Natural killer cell treated with Interleukin-12 subunit alpha and Interleukin-12 subunit beta and Interleukin-15 and Interleukin-18, amount 100 ng/mL, for 72 hours (primary cell): Measurements from ENCODE around the gene SPATS2. TPM values are rescaled to one million over a fixed set of nuclear protein-coding genes. Genes with fewer than 3 reads are reported as not detected.

Experiments
- ATAC-seq, 2 donors: fragments of 150-1000 bp; cut with Tn5 transposase in 1 of 2; sonication (Bioruptor Pico), chemical (Tn5 transposase) in 1 of 2; 2 replicates each; pipeline ENCODE4 v1.10.0; 2021
- DNase-seq: peaks from one replicate; pipeline ENCODE4 v3.0.0; 2022; ENCODE audit warnings: low spot score
- H3K27ac Mint-ChIP-seq, 2 donors: 1 replicate in 1 of 2; 2 replicates in 1 of 2; pipeline ENCODE4 v1.8.0; 2022; ENCODE audit warnings: mixed read lengths in 2 of 2, mild to moderate bottlenecking in 1 of 2, moderate library complexity in 1 of 2
- H3K27me3 Mint-ChIP-seq, 2 donors: 1 replicate in 1 of 2; 2 replicates in 1 of 2; pipeline ENCODE4 v1.8.0; 2022; ENCODE audit warnings: mixed read lengths in 2 of 2
- H3K36me3 Mint-ChIP-seq: one replicate; pipeline ENCODE4 v1.8.0; 2022; ENCODE audit warnings: mixed read lengths
- H3K4me1 Mint-ChIP-seq, 2 donors: 1 replicate in 1 of 2; 2 replicates in 1 of 2; pipeline ENCODE4 v1.8.0; 2022; ENCODE audit warnings: low read depth in 2 of 2, mixed read lengths in 2 of 2, mild to moderate bottlenecking in 1 of 2
- H3K4me3 Mint-ChIP-seq: one replicate; pipeline ENCODE4 v1.8.0; 2022; ENCODE audit warnings: mixed read lengths
- H3K9me3 Mint-ChIP-seq: 2 replicates; pipeline ENCODE4 v1.8.0; 2022; ENCODE audit warnings: mixed read lengths
- total RNA-seq, 2 donors: library from RNA; stranded (reverse); gene quantifications; one replicate each; pipeline ENCODE4 v1.2.3, GENCODE V29; 2022

The SPATS2 gene
- total RNA-seq, 2 donors from 2014 or later = 13.7 to 21.1 TPM

DNA sequence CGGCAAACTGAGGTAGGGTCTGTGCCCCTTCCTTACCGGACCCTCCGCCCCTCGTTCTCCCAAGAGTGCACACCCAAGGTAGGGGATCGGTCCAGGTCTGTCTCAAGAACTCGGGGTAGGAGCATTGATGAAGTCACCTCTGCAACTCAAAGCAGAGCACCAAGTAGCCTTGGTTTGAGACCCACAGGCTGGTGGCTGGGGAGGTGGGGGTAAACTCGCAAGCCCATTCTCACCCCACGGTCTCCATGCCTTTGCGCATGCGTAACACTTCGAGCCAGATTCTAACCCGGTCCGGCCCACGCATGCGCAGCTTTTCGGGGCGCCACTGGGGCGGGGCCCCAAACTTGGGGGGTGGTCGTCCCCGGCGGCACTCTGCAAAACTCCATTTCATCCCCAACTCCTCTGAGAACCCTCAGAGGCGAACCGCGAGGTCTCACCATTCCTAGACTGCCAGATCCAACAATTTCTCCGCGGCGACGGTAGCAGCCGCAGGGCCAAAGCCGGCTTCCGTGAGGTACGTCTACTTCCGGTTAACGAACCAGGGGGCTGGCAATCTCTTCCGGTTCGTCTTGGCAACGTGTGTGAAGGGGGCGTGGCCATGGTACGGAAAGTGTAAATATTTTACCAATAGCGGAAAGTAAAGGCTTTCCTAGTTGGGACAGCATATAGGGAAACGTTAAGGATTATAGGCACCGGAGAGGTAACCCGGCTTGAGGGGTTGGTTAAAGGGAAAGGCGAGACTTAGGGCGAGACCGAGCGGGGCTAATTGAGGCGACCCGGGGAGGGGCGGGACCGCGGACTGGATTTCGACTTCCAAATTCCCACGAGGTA, 200.6 kb downstream of the SPATS2 start, which contains the start of gene MCRS1:
Gene MCRS1, minus strand, starts transcription at position 532 of the 831 bp plus-strand sequence. CDS start 1,411 bp downstream, outside the sequence.
- DNase-seq (peak; percentile 92), ATAC-seq (peak; percentile 89 to 95)
- H3K27me3 Mint-ChIP-seq = no peaks in the 10 kb centered on the region
- peak within 1 kb of the TSS; percentile 95 to 99 for H3K27ac Mint-ChIP-seq
- H3K4me3 Mint-ChIP-seq = peak within 1 kb of the TSS; percentile 98
- peaks cover 42 to 48% of the 10 kb centered on the region in 2 donors for H3K4me1 Mint-ChIP-seq
- H3K36me3 Mint-ChIP-seq = peaks cover 6% of the 10 kb centered on the region
- no peaks in the 10 kb centered on the region for H3K9me3 Mint-ChIP-seq

GRCh38 chr12:49568442-49569162, 201.3 kb downstream of the SPATS2 start:
- Mint-ChIP-seq H3K36me3 (peaks cover 6% of the 10 kb centered on the region), H3K4me3 (peak overlapping the region; percentile 98), H3K27me3 (no peaks in the 10 kb centered on the region), H3K4me1 (peaks cover 42 to 48% of the 10 kb centered on the region in 2 donors), H3K27ac (peak overlapping the region; percentile 95 to 99), H3K9me3 (no peaks in the 10 kb centered on the region)
- DNase-seq (no peak), ATAC-seq (peak; percentile 6 to 16)

Other genes with a start within 250 kb of the SPATS2 start
- 1,000 to 10,000 TPM; 1,825 to 2,159 TPM for gene TUBA1B, start 236.1 kb upstream of the SPATS2 start, total RNA-seq
- 10 to 100 TPM; 30.8 to 53.5 TPM for gene TUBA1A, start 178.4 kb upstream of the SPATS2 start, total RNA-seq
- 100 to 1,000 TPM; 260 to 358 TPM for gene TUBA1C, start 102.4 kb upstream of the SPATS2 start, total RNA-seq
- gene PRPH, start 72.3 kb upstream of the SPATS2 start, total RNA-seq = not detected
- gene TROAP, start 44.2 kb upstream of the SPATS2 start, total RNA-seq = 100 to 1,000 TPM in 1 of 2 donors, 10 to 100 TPM in 1; 37.4 to 103 TPM
- gene C1QL4, start 30.3 kb upstream of the SPATS2 start, total RNA-seq = not detected
- not detected for gene DNAJC22, start 20.6 kb upstream of the SPATS2 start, total RNA-seq
- gene KCNH3, start 171.6 kb downstream of the SPATS2 start, total RNA-seq = under 1 TPM; 0.50 to 0.70 TPM
- 10 to 100 TPM; 64.9 to 89.8 TPM for gene MCRS1, start 200.7 kb downstream of the SPATS2 start, total RNA-seq
- gene FAM186B, start 238.2 kb downstream of the SPATS2 start, total RNA-seq = 1 to 10 TPM; 2.0 to 2.3 TPM